Natural killer cell (primary cell): ENCODE measurements around the gene G3BP2. TPM values are rescaled to one million over a fixed set of nuclear protein-coding genes. Genes with fewer than 3 reads are reported as not detected.
"Not testable (repeated sequence)": the region's sequence is repeated elsewhere in the genome, so short reads cannot be mapped to it uniquely, and the experiment has no call there.

Experiments used
- ATAC-seq, 3 donors: fragments of 150-1000 bp in 2 of 3; fragments of 200-7000 bp in 1 of 3; cut with Tn5 transposase; 1 replicate in 1 of 3; 2 replicates in 2 of 3; pipeline ENCODE4 v1.10.0; 2021; ENCODE audit warnings: mild to moderate bottlenecking in 2 of 3, moderate library complexity in 2 of 3
- DNase-seq, 2 donors: peaks; one replicate each; pipeline versions ENCODE4 v3.0.0 to v3.0.0-alpha.2; 2013 to 2021; ENCODE audit warnings: mixed read lengths in 1 of 2
- H3K27ac ChIP-seq: one replicate; pipeline ENCODE4 v1.5.1; 2013; ENCODE audit warnings: mild to moderate bottlenecking, low read length
- H3K27me3 ChIP-seq: one replicate; pipeline ENCODE4 v1.6.1; 2013; ENCODE audit warnings: low read length; ENCODE audit not compliant: control insufficient read depth, insufficient read depth
- H3K36me3 ChIP-seq: one replicate; pipeline ENCODE4 v1.6.1; 2013; ENCODE audit warnings: low read length; ENCODE audit not compliant: control insufficient read depth, insufficient read depth
- H3K4me1 ChIP-seq: one replicate; pipeline ENCODE4 v1.6.1; 2013; ENCODE audit warnings: low read length; ENCODE audit not compliant: control insufficient read depth, insufficient read depth
- H3K4me3 ChIP-seq: one replicate; pipeline ENCODE4 v1.5.1; 2013; ENCODE audit warnings: low read length
- H3K9me3 ChIP-seq: one replicate; pipeline ENCODE4 v1.6.1; 2013; ENCODE audit warnings: low read length; ENCODE audit not compliant: control insufficient read depth, insufficient read depth
- H3K27ac Mint-ChIP-seq, 2 donors: one replicate each; pipeline ENCODE4 v1.8.0; 2022; ENCODE audit warnings: mild to moderate bottlenecking in 2 of 2, mixed read lengths in 2 of 2, moderate library complexity in 1 of 2
- H3K27me3 Mint-ChIP-seq, 2 donors: one replicate each; pipeline ENCODE4 v1.8.0; 2022; ENCODE audit warnings: low read depth in 2 of 2, mixed read lengths in 2 of 2
- H3K36me3 Mint-ChIP-seq: one replicate; pipeline ENCODE4 v1.8.0; 2022; ENCODE audit warnings: mixed read lengths
- H3K4me1 Mint-ChIP-seq, 2 donors: one replicate each; pipeline ENCODE4 v1.8.0; 2022; ENCODE audit warnings: mixed read lengths in 2 of 2
- H3K4me3 Mint-ChIP-seq: one replicate; pipeline ENCODE4 v1.8.0; 2022; ENCODE audit warnings: mild to moderate bottlenecking, moderate library complexity, mixed read lengths
- H3K9me3 Mint-ChIP-seq, 2 donors: one replicate each; pipeline ENCODE4 v1.8.0; 2022; ENCODE audit warnings: mixed read lengths in 2 of 2
- CTCF ChIP-seq: fragments of 200-600 bp; IDR thresholded peaks from one replicate; pipeline ENCODE4 v1.8.0; 2022; ENCODE audit warnings: antibody characterized with exemption
- WGBS: methylation state at CpG from one replicate; pipeline ENCODE4 v1.1.7; 2013; ENCODE audit warnings: missing lambda C conversion rate; ENCODE audit not compliant: insufficient coverage; 5-methylcytosine and 5-hydroxymethylcytosine counted together
- intact Hi-C: fragments of 100-400 bp; cut with micrococcal nuclease; formaldehyde crosslinking; loops from one replicate; pipeline ENCODE4 v1.14.2; 2022
- total RNA-seq, 4 donors: library from RNA; stranded (reverse); fragments of 120-200 nt in 1 of 4; gene quantifications; one replicate each; pipeline versions ENCODE4 v1.2.3 to v1.2.4, GENCODE V29; 2013 to 2022

The G3BP2 gene
- total RNA-seq, 3 donors from 2014 or later (not counting 1 experiment from before 2014, with no cell fraction given): 204 to 233 (median 214) TPM

GRCh38 chr4:75698162-75698962 is 25.2 kb upstream of the G3BP2 start:
- no peaks in the 10 kb centered on the region for H3K36me3 ChIP-seq
- Mint-ChIP-seq H3K4me1 (peaks cover 19% of the 10 kb centered on the region in 2 donors), H3K27me3 (no peaks in the 10 kb centered on the region), H3K27ac (peak overlapping the region; percentile 88), H3K4me3 (peak overlapping the region; percentile 62), H3K9me3 (no peaks in the 10 kb centered on the region), H3K36me3 (no peaks in the 10 kb centered on the region)
- H3K4me1 ChIP-seq: peaks cover 9% of the 10 kb centered on the region
- WGBS: 32% methylated on average over 5 of the region's 6 CpGs
- H3K4me3 ChIP-seq: no peak overlapping the region
- peak overlapping the region; percentile 83 for H3K27ac ChIP-seq
- no peaks in the 10 kb centered on the region for H3K27me3 ChIP-seq
- intact Hi-C loops: no loop called here
- no peak for TF ChIP-seq CTCF
- H3K9me3 ChIP-seq: no peaks in the 10 kb centered on the region
- DNase-seq: peak in 1 of 2 donors; percentile 56
- ATAC-seq: peak; percentile 81 to 88 (median 82)

GRCh38 chr4:75696581-75696980 is 23.4 kb upstream of the G3BP2 start:
- DNase-seq (no peak), ATAC-seq (no peak)
- Mint-ChIP-seq H3K9me3 (no peaks in the 10 kb centered on the region), H3K4me3 (no peak overlapping the region), H3K36me3 (no peaks in the 10 kb centered on the region), H3K27me3 (no peaks in the 10 kb centered on the region), H3K27ac (peak overlapping the region; percentile 47 to 88), H3K4me1 (peaks cover 19% of the 10 kb centered on the region in 2 donors)
- intact Hi-C loops: no loop called here
- Histone ChIP-seq H3K4me3 (no peak overlapping the region), H3K36me3 (no peaks in the 10 kb centered on the region), H3K9me3 (no peaks in the 10 kb centered on the region), H3K27me3 (no peaks in the 10 kb centered on the region), H3K4me1 (peaks cover 9% of the 10 kb centered on the region), H3K27ac (no peak overlapping the region)
- no peak for TF ChIP-seq CTCF
- WGBS: 96% methylated on average over 3 of the region's 3 CpGs

GRCh38 chr4:75696071-75696470 is 22.9 kb upstream of the G3BP2 start:
- no peaks in the 10 kb centered on the region for H3K9me3 Mint-ChIP-seq
- H3K4me1 Mint-ChIP-seq: peaks cover 19% of the 10 kb centered on the region in 2 donors
- 57% methylated on average over 3 of the region's 3 CpGs for WGBS
- DNase-seq: peak in 1 of 2 donors; percentile 80
- no peak overlapping the region for H3K4me3 Mint-ChIP-seq
- no peaks in the 10 kb centered on the region for H3K36me3 ChIP-seq
- no peak for TF ChIP-seq CTCF
- no peaks in the 10 kb centered on the region for H3K27me3 ChIP-seq
- ATAC-seq: peak in 2 of 3 donors; percentile 49 to 63
- intact Hi-C loops: no loop called here
- no peak overlapping the region for H3K4me3 ChIP-seq
- H3K4me1 ChIP-seq: peaks cover 9% of the 10 kb centered on the region
- H3K9me3 ChIP-seq: no peaks in the 10 kb centered on the region
- H3K27ac Mint-ChIP-seq: peak overlapping the region; percentile 47 to 88
- H3K36me3 Mint-ChIP-seq: no peaks in the 10 kb centered on the region
- no peaks in the 10 kb centered on the region for H3K27me3 Mint-ChIP-seq
- no peak overlapping the region for H3K27ac ChIP-seq

GRCh38 chr4:75692066-75692465 is 18.9 kb upstream of the G3BP2 start:
- peaks cover 11 to 12% of the 10 kb centered on the region in 2 donors for H3K4me1 Mint-ChIP-seq
- H3K27ac Mint-ChIP-seq, H3K4me1 ChIP-seq, H3K9me3 ChIP-seq, H3K27me3 Mint-ChIP-seq, DNase-seq, H3K27ac ChIP-seq, ATAC-seq, H3K4me3 ChIP-seq, H3K36me3 Mint-ChIP-seq, H3K36me3 ChIP-seq, H3K27me3 ChIP-seq, H3K4me3 Mint-ChIP-seq, H3K9me3 Mint-ChIP-seq, intact Hi-C loops: not testable (repeated sequence)
- WGBS: 96% methylated on average over 5 of the region's 5 CpGs

GRCh38 chr4:75687125-75687524 is 13.9 kb upstream of the G3BP2 start:
- not testable (repeated sequence) for H3K27me3 Mint-ChIP-seq, ATAC-seq, H3K36me3 ChIP-seq, H3K27me3 ChIP-seq, H3K36me3 Mint-ChIP-seq, H3K9me3 ChIP-seq, DNase-seq, H3K4me3 ChIP-seq, H3K9me3 Mint-ChIP-seq
- peaks cover 26 to 36% of the 10 kb centered on the region in 2 donors for H3K4me1 Mint-ChIP-seq
- no CpG with 5 or more reads among the region's 1 CpG for WGBS
- peak overlapping the region; percentile 65 to 69 for H3K27ac Mint-ChIP-seq
- Histone ChIP-seq H3K27ac (peak overlapping the region; percentile 57), H3K4me1 (peaks cover 27% of the 10 kb centered on the region)
- intact Hi-C loops: loop anchor here (2.0 to 5.0 kb wide), 2 partner anchors 14 to 35 kb away; partner anchors contain the start of genes G3BP2 and USO1
- H3K4me3 Mint-ChIP-seq: peak overlapping the region; percentile 57
